Measurements from ENCODE around the gene HNRNPH2.

HNRNPH2 gene

GRCh38 chrX:101449279-101449678 is 41.3 kb downstream of the HNRNPH2 start:
- H3K9me3 ChIP-seq (ENCODE audit: control insufficient read depth, low read length) = no peaks in the 10 kb centered on the region
- H3K4me1 ChIP-seq = peaks cover 6% of the 10 kb centered on the region
- H3K27me3 ChIP-seq (ENCODE audit: control insufficient read depth, insufficient read depth, low read length) = no peaks in the 10 kb centered on the region
- no peak overlapping the region for H3K27ac ChIP-seq
- H3K36me3 ChIP-seq (ENCODE audit: control insufficient read depth, insufficient read depth, low read length) = no peaks in the 10 kb centered on the region
- no peak for TF ChIP-seq CTCF (IDR thresholded peaks at IDR 0.05)
- H3K4me2 ChIP-seq (ENCODE audit: low read length) = no peak overlapping the region
- no peak overlapping the region for H3K9ac ChIP-seq
- no peak overlapping the region for H2AFZ ChIP-seq
- no peak overlapping the region for H3K4me3 ChIP-seq (ENCODE audit: low read depth, low read length)
- H3K79me2 ChIP-seq = no peaks in the 10 kb centered on the region

GRCh38 chrX:101450085-101450484 is 42.1 kb downstream of the HNRNPH2 start:
- Histone ChIP-seq H3K4me1 (peaks cover 6% of the 10 kb centered on the region), H3K27me3 (ENCODE audit: control insufficient read depth, insufficient read depth, low read length) (no peaks in the 10 kb centered on the region), H3K9me3 (ENCODE audit: control insufficient read depth, low read length) (no peaks in the 10 kb centered on the region), H3K27ac (peak overlapping the region; percentile 58), H3K36me3 (ENCODE audit: control insufficient read depth, insufficient read depth, low read length) (no peaks in the 10 kb centered on the region), H2AFZ (no peak overlapping the region), H3K9ac (no peak overlapping the region), H3K4me3 (ENCODE audit: low read depth, low read length) (no peak overlapping the region), H3K79me2 (no peaks in the 10 kb centered on the region), H3K4me2 (ENCODE audit: low read length) (no peak overlapping the region)
- TF ChIP-seq CTCF (IDR thresholded peaks at IDR 0.05) = no peak

GRCh38 chrX:101450961-101451360 is 42.9 kb downstream of the HNRNPH2 start:
- Histone ChIP-seq H3K36me3 (ENCODE audit: control insufficient read depth, insufficient read depth, low read length) (no peaks in the 10 kb centered on the region), H2AFZ (no peak overlapping the region), H3K4me1 (peaks cover 6% of the 10 kb centered on the region), H3K79me2 (no peaks in the 10 kb centered on the region), H3K4me2 (ENCODE audit: low read length) (no peak overlapping the region), H3K27ac (peak overlapping the region; percentile 58), H3K27me3 (ENCODE audit: control insufficient read depth, insufficient read depth, low read length) (no peaks in the 10 kb centered on the region), H3K9ac (no peak overlapping the region), H3K9me3 (ENCODE audit: control insufficient read depth, low read length) (no peaks in the 10 kb centered on the region), H3K4me3 (ENCODE audit: low read depth, low read length) (no peak overlapping the region)
- no peak for TF ChIP-seq CTCF (IDR thresholded peaks at IDR 0.05)

GRCh38 chrX:101452056-101452455 is 44.0 kb downstream of the HNRNPH2 start:
- H3K4me1 ChIP-seq = peaks cover 6% of the 10 kb centered on the region
- no peak overlapping the region for H2AFZ ChIP-seq
- no peak for TF ChIP-seq CTCF (IDR thresholded peaks at IDR 0.05)
- no peaks in the 10 kb centered on the region for H3K9me3 ChIP-seq (ENCODE audit: control insufficient read depth, low read length)
- peak overlapping the region; percentile 58 for H3K27ac ChIP-seq
- H3K79me2 ChIP-seq = no peaks in the 10 kb centered on the region
- H3K9ac ChIP-seq = no peak overlapping the region
- no peaks in the 10 kb centered on the region for H3K36me3 ChIP-seq (ENCODE audit: control insufficient read depth, insufficient read depth, low read length)
- no peaks in the 10 kb centered on the region for H3K27me3 ChIP-seq (ENCODE audit: control insufficient read depth, insufficient read depth, low read length)
- H3K4me2 ChIP-seq (ENCODE audit: low read length) = peak overlapping the region; percentile 43
- no peak overlapping the region for H3K4me3 ChIP-seq (ENCODE audit: low read depth, low read length)

- no peak for TF ChIP-seq CTCF (IDR thresholded peaks at IDR 0.05)
Measured at GRCh38 chrX:101460669-101461068, 52.6 kb downstream of the HNRNPH2 start.

More at GRCh38 chrX:101460669-101461068, 52.6 kb downstream of the HNRNPH2 start:
- H3K27me3 ChIP-seq (ENCODE audit: control insufficient read depth, insufficient read depth, low read length) = no peaks in the 10 kb centered on the region
- H3K9me3 ChIP-seq (ENCODE audit: control insufficient read depth, low read length) = no peaks in the 10 kb centered on the region
- no peak overlapping the region for H3K27ac ChIP-seq
- H3K9ac ChIP-seq = no peak overlapping the region
- no peaks in the 10 kb centered on the region for H3K4me1 ChIP-seq
- H3K4me3 ChIP-seq (ENCODE audit: low read depth, low read length) = no peak overlapping the region
- no peak overlapping the region for H2AFZ ChIP-seq
- H3K79me2 ChIP-seq = no peaks in the 10 kb centered on the region
- H3K4me2 ChIP-seq (ENCODE audit: low read length) = no peak overlapping the region
- H3K36me3 ChIP-seq (ENCODE audit: control insufficient read depth, insufficient read depth, low read length) = no peaks in the 10 kb centered on the region
